Hematopoietic multipotent progenitor cell treated with erythropoietin and hydrocortisone succinate and interleukin-3 and kit ligand, for 4 days (in vitro differentiated cells): ENCODE data around the gene FERMT2.
"Not testable (repeated sequence)": the region's sequence is repeated elsewhere in the genome, so short reads cannot be mapped to it uniquely, and the experiment has no call there.

Experiments
- DNase-seq: peaks from one replicate; pipeline ENCODE4 v3.0.0-alpha.2; 2015

FERMT2 gene

DNA sequence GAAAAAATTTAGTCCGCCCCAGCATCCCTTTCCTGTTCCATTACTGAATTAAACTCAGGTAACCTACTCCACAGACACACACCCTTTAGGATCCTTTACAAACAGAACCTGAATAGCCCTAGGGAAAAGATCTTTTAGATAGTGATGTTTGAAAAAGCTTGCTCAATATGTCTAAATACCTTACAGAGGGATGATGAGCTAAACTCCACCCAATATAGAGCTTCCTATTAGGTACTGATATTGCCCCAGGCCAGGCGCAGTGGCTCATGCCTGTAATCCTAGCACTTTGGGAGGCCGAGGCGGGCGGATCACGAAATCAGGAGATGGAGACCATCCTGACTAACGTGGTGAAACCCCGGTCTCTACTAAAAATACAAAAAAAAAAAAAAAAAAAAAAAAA lies 50.1 kb downstream of the FERMT2 start:
- DNase-seq = no peak

DNA sequence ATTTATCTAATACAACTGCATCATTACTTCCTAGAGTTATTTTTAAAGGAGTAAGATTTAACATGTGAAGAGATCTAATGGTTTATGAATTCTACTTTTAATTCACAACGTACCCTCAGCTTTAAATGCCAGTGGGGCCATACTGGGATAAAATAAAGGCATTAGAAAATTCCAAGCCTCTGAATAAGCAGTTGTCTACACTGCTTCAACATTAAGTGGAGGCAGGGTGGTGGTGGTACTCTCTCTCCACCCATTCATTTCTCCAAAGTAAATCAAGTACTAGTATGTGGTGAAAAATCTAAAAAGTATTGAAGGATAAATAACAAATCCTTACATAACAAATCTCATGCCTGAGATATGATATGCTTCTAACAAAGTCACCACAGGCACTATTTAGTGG lies 52.4 kb downstream of the FERMT2 start:
- no peak for DNase-seq

DNA sequence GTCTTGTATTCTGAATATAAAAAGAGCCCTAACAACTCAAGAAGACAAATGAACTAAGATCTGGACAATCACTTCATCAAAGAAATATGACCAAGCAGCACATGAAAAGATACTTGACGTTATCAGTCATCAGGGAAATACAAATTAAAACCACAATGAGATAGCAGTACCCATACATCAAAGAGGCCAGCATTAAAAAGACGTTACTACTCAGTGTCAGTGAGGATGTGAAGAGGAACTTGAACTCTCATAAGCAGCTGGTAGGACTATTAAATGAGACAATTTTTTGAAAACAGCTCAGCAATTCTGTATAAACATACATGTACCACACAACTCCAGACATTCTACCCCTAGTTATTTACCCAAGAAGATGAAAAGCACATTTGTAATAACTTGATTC lies 55.9 kb downstream of the FERMT2 start:
- DNase-seq = peak; percentile 87

DNA sequence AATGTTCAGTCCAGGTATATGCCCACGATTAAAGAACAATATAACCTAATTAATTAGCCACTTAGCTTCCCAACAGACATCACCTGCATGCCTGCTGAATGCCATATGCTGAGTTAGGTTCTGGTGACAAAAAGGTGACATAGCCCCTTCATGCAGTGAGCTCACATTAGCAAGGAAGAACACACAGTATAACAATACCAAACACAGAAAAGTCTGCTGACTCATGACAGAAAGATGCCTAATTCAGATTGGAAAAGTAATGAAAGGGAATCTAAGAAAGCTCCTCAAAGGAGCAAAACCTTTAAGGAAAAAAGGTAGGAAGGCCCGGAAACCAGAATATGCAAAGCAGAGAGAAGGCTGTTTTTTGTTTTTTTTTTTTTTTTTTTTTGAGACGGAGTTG lies 59.0 kb downstream of the FERMT2 start:
- peak; percentile 11 for DNase-seq

DNA sequence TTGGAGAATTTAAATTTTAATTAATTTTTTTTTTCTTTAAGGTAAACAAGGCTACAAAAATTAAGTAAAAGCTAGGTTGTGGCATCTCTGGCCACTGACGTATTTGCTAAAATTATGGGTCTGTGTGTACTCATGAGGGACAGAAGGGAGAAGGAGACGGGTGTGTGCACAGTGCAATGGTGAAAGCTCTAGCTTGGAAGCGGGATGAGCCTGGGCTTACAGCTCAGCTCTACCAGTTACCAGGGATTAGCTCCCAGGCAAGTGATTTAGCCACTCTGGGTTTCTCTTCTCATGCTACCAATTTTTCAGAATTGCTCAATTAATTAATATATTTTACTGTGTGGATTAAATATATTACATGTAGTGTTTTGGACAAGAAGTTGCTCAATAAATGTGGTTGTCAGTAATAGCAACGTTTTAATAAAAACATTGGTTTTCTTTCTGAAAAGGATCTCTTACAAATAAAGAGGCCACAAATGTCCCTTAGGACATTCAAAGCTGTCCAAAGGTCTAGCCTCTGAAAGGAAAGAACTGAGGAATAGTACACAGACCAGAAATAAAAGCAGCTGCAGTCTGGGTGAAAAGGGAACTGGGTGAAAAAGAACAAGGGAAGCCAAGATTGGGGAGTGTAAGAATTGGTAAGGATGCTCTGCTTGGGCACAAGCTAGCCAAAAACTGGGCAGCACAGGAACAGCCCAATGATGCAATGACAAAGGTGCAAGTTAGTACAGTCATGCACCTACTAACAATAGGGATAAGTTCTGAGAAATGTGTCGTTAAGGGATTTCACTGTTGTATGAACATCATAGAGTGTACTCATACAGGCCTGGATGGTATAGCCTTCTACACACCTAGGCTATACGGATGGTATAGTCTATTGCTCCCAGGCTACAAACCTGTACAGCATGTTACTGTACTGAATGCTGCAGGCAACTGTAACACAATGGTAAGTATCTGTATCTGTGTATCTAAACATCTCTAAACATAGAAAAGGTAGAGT lies 61.7 kb downstream of the FERMT2 start:
- DNase-seq = no peak

DNA sequence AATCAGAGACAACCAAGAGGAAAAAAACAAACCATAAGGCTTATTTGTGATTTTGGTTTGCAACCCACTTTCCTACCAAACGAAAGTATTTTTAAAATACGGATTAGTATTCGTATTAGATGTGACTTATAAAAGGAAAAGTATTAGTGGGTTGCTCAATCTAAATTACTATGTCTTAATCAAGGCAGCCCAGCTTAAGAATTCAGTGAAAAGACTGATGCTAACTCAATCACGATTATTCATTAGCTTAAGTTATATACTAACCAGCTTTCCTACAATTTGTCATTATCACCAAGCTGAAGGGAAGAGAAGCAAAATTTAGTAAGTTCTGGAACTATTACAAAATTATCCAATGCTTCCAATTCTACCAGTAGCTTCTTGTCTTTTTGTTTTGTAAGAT lies 62.7 kb downstream of the FERMT2 start:
- no peak for DNase-seq

DNA sequence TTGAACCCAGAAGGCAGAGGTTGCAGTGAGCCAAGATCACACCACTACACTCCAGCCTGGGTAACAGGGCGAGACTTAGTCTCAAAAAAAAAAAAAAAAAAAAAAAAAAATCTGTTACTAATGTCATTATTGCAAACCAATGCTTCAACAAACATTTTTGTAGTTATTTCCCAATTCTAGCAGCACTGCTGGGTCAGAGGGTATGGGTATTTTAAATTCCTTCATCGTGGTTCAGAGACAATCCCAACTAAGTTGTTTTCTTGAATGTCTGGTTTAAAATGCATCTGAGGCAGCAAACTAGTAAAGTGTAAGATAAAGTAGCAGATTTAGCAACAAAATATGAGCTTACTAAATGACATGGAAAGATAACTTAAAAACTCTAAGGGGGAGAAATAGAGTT lies 65.6 kb downstream of the FERMT2 start:
- no peak for DNase-seq

DNA sequence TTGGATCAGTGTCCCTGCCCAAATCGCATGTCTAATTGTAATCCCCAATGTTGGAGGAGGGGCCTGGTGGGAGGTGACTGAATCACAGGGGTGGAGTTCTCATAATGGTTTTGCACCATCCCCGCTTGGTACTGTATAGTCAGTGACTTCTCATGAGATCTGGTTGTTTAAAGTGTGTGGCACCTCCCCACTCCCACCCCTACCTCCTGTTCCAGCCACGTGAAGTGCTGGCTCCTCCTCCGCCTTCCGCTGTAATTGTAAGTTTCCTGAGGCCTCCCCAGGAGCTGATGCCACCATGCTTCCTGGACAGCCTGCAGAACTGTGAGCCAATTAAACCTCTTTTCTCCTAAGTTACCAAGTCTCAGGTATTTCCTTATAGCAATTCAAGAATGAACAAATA lies 67.2 kb downstream of the FERMT2 start:
- no peak for DNase-seq

DNA sequence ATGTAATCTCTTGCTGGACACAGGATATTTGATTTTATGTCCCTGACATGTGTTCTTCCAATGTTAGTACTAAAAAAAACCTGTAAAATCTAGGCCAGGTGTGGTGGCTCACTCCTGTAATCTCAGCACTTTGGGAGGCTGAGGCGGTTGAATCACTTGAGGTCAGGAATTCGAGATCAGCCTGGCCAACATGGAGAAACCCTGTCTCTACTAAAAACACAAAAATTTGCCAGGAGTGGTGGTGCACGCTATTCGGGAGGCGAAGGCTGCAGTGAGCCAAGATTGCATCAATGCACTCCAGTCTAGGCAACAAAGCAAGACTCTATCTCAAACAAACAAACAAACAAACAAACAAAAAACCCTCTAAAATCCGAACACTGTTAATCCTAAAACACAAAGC lies 68.0 kb downstream of the FERMT2 start:
- DNase-seq = no peak

DNA sequence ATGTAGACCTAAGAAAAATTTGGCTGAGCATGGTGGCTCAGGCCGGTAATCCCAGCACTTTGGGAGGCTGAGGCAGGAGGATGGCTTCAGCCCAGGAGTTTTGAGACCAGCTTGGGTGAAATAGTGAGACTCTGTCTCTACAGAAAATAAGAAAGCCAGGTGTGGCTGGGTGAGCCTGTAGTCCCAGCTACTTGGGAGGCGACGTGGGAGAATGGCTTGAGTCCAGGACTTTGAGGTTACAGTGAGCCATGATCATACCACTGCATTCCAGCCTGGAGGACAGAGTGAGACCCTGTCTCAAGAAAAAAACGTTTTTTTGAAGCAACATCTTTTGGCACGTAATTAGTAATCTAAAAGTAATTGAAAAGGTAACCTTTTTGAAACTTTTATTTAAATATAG lies 70.9 kb downstream of the FERMT2 start:
- no peak for DNase-seq

DNA sequence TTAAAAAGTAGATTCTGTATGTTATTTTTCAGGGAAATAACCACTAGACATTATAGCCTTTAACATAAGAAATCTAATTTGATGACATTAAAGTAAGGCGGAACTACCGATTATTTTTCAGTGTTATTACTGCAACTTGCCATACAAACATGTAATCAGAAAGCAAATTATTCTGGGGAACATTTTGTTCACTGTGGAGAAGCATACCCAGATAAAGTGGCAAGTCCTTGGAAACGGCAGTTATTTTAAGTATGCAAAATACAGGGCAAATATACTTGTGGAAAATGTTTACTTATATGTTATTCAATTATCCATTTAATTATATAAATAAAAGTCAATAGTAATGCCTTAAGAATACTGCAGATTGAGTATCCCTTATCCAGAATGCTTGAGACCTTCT lies 71.9 kb downstream of the FERMT2 start:
- no peak for DNase-seq

DNA sequence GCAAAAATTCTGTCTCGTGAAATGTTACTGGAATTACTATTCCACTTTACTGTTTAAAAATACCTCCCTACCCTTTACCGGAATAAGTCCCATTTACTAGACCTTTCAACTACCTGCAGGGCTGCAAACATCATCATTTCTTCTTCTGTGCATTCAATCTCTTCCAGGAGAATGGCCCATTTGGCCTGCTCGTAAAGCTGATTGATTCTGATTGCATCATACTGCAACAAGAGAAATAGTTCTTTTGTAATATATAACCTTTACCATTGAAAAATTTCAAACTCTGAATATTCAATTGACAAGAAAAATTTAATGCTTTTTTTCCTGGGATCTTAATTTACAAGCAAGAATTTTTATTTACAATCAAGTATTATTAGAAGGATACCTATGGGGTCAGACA lies 72.4 kb downstream of the FERMT2 start:
- no peak for DNase-seq

DNA sequence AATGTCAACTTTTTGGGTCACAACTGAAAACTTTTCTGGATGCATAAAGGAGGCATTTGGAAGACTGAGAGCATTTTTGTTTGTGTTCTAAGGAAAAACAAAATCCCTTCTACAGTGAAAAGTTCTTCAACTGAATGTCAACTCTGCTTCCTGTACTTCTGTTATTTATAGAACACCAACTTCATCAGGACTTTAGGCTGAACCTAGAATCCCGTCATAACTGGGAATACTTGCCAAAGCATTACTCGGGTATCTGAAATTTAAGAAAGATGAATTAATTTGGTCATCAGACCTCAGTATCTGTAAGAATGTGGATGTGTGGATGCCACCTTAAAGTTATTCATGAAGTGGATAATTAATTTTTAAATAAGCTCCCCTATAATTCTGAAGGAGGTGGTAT lies 73.2 kb downstream of the FERMT2 start:
- no peak for DNase-seq

DNA sequence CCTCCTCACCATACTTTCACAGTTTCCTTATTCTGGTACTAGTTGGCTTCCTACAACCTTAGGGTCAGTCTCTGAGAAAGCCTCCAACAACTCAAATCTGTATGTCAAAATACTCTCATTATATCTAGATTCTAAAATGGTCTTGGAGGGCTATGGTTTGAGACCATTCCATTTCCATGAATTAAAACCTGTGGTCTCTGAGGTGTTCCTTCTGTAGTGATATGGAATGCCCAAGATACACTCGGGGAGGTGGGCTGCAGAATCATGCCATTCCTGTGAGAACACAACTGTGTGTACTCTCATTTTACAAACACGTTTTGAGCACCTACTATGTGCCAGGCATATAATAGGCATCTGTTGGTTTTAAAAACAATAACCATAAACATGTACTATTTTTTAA lies 74.0 kb downstream of the FERMT2 start:
- DNase-seq = no peak

DNA sequence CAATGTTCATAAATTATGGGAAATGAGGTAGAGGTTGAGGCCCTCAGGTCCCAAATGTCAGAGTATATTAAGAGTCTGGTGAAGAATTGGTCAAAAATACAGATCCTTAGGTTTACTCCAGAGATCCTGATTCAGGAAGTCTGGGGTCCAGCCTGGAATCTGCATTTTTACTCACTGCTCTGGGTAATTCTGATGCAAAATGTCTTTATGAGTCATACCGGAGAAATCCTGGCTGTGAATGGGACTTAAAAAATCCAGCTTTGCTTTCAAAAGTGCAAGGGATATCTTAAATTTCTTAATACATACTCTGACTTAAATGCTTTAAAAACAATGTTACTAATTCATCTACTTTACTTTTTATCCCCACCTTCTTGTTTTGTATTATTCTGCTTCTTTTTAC lies 74.5 kb downstream of the FERMT2 start:
- DNase-seq = no peak

DNA sequence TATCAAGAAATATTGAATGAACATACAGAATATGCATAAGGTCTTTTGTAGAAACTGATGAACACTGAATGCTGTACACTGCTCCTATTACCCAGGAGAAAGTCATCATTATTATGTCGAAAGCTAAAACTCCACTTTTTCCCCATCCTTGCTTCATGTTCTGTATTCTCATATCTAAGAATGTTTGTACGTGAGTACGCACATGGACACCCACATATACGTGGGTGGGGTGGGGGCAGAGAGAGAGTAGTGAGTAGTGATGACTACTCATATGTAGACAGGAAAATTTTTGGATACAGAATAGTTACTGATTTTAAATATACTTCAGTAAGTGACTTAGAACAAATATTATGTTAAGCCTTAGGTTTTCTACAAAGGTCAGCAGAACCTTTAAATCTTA lies 75.1 kb downstream of the FERMT2 start:
- DNase-seq = no peak

DNA sequence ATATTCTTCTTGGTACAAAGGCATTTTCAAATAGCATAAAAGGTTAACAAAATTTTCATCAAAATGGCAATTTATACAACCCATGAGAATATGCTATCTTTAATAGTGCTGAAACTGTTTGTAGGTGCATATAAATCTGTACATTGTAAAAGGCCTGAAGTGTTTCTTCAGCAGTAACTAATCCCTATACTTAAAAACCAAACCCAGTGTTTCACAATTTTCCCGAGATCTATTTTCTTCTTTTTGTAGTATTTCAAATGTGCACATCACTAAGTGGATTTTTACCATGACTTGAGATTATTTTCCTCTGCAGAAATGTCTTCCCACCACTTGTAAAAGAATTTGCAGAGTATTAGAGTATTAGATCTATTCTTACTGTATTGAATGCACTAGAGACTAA lies 76.5 kb downstream of the FERMT2 start:
- no peak for DNase-seq

DNA sequence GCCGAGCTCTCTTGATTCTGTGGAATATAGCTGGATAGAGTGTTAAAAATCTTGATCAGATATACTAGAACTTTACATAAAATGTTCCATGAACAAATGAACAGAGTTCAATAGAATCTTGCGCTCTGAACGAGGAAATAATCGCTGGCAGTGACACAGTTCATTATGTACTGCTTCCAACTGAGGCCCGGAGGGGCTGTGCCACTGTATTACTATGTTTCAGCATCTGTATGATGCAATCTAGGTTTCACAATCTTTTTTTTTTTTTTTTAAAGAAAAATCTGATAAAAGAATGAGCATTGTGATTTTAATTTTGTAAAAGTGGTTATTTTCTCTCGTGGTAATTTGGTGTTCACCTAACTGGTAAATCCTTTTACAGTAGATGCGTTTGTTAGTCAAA lies 77.2 kb downstream of the FERMT2 start:
- DNase-seq = peak; percentile 44

DNA sequence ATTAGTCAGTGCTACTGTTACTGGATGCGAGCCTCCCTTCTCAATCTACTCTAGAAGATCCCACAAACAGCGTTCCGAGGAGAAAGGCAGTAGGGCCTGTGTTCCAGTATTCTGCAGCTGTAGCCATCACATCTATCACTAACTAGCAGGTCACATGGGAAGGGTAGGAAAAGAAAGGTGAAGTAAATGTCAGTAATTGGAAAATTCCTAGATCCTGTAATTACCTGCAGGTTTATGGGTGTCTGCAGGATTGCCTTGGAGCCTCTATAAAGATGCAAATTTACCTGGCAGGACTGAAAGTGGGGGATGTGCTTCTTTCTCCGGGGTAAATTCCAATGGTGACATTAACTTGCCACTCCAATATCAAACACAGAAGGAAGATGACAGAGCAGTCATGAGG lies 77.8 kb downstream of the FERMT2 start:
- DNase-seq = no peak

DNA sequence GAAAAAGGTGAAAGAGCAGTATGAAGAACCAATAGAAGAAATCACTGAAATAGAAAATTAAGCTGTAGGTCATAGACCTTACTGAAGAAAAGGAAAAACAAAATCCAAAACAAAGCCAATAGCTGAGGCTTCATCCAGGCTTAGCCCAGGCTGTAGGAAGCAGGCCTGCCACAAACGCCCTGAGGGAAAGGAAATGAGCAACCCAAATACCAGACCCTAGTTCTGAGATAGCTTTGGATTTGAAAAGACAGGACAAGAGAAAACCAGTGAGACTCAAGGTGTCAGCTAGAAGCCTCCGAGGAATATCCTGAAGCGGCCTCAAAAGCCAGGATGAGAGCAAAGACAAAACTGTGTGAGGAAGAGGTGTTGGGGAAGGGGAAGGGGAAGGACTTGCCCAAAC lies 79.2 kb downstream of the FERMT2 start:
- no peak for DNase-seq

DNA sequence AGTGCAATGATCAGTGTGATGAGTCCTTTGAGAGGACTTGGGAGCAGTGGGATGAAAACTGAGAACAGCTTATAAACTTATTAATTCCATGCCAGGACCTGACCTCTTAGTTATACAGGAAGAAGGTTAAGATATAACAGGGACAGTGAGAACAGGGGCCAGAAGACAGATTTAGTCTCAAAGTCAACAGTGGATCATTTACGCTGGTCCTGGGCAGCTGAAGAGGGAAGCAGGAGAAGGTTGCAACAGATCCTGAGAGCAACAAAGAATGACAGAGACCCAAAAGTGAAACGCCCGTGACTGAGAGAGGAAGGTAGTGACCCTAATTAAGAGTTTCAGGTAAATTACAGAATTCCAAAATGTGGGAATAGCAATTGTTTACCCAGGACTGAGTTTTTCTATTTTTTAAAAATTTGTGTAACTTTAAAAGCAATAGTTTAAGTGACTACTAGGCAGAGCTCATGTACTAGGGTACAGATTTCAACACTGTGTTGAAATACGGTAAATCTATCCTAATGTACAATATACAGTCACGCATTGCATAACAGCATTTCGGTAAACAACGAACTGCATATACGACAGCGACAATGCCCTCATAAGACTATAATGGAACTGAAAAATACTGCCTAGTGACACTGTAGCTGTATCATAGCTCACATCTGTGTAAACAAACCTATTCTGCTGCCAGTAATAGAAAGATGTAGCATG lies 81.8 kb downstream of the FERMT2 start:
- DNase-seq = no peak

DNA sequence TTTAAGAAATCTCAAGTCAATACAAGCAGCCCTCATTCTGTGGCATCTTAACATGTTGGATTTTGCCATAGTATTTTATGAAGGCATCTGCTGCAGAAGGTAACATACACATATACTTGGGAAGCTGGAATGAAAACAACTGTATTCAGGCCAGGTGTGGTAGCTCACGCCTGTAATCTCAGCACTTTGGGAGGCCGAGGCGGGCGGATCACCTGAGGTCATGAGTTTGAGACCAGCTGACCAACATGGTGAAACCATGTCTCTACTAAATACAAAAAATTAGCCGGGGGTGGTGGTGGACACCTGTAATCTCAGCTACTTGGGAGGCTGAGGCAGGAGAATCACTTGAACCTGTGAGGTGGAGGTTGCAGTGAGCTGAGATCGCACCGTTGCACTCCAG lies 86.0 kb downstream of the FERMT2 start:
- not testable (repeated sequence) for DNase-seq

DNA sequence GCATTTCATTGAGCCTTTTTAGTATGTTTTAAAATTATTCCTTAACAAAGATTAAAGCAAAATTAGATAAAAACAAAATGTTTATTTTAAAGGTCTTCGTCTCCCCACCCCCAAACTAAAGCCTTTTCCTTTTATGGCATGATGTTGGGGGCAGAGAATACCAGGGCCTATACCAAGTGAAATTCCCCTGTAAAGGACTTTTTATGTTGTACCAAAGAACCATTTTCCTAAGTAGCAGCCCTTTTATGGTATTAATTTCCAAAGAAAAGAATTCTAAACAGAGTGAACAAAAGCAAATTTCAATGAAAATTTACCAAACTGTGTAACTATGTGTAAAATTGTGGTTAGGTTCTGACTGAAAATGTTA lies 87.5 kb downstream of the FERMT2 start:
- DNase-seq = no peak

DNA sequence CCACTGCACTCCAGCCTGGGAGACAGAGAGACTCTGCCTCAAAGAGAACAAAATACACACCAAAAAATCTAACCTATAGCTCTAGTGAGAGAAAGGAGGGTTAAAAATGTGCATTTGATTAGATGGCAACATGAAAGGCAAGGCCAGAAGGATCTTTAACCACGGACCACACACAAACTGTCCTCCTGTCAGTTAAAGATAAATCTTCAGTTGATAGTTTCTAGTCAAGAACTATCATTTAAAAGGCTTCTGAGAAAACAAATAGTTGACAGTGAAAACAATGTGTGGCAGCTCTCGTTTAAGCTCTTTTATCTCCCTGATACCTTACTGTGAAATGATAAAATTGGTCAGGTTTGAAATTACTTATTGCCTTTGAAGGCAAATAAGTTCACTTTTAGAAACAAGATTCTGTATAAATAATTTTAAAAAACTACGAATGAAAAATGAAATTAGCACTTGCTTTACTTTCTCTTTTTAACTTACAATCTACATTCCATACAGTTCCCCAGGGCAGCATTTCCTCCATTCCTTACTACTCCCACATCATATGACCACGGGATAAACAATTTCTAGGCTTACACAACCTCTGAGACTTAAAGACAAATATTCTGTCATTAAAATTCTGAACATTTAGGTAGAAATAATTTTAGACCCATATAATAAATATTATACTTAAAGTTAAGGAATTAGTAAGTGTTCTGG lies 88.1 kb downstream of the FERMT2 start:
- peak; percentile 64 for DNase-seq
